ENCODE results near the gene CHEK2. TPM values are rescaled to one million over a fixed set of nuclear protein-coding genes. Genes with fewer than 3 reads are reported as not detected.

Gene CHEK2
- total RNA-seq, 1 experiment from 2014 or later = 61.1 TPM

DNA sequence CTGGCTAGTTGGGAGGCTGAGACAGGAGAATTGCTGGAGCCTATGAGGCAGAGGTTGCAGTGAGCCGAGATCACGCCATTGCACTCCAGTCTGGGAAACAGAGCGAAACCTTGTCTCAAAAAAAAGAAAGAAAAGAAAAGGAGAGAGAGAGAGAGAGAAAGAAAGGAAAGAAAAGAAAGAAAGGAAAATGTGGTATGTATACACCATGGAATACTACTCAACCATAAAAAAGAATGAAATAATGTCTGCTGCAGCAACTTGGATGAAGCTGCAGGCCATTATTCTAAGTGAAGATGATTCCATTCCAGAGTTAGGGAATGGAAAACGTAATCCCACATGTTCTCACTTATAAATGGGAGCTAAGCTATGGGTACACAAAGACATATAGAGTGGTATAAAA lies 92.8 kb downstream of the CHEK2 start:
- Histone ChIP-seq H2AFZ (ENCODE audit: low read length) (no peak overlapping the region), H3K4ac (ENCODE audit: low read depth, low read length) (no peak overlapping the region), H3K23ac (ENCODE audit: insufficient read length, low read depth, low read length) (no peak overlapping the region), H3K27me3 (ENCODE audit: insufficient read depth, low read length) (no peaks in the 10 kb centered on the region), H2AK5ac (ENCODE audit: insufficient read length, low read length) (no peak overlapping the region), H3K79me2 (ENCODE audit: insufficient read depth, low read length) (no peaks in the 10 kb centered on the region), H3T11ph (ENCODE audit: low read length) (no peak overlapping the region), H3K9me3 (ENCODE audit: control insufficient read depth, low read depth, low read length) (no peaks in the 10 kb centered on the region), H4K20me1 (ENCODE audit: control insufficient read depth, insufficient read depth, insufficient read length) (no peaks in the 10 kb centered on the region), H2BK12ac (ENCODE audit: insufficient read length, low read depth, low read length) (no peak overlapping the region), H4K5ac (ENCODE audit: insufficient read length, low read depth, low read length) (no peak overlapping the region), H3K4me1 (ENCODE audit: insufficient read depth, low read length) (no peaks in the 10 kb centered on the region), H2BK5ac (ENCODE audit: insufficient read length, low read length) (no peak overlapping the region), H3K4me2 (ENCODE audit: insufficient read depth, insufficient read length, low read length) (no peak overlapping the region), H3K56ac (ENCODE audit: insufficient read length, low read depth, low read length) (no peak overlapping the region), H3K18ac (ENCODE audit: insufficient read length, low read depth, low read length) (no peak overlapping the region), H3K9ac (ENCODE audit: extremely low read depth, insufficient read length, low read length) (no peak overlapping the region), H3K79me1 (ENCODE audit: insufficient read depth, low read depth, low read length, poor library complexity, severe bottlenecking) (no peaks in the 10 kb centered on the region), H3K23me2 (ENCODE audit: insufficient read length, low read depth, low read length, poor library complexity, severe bottlenecking) (no peaks in the 10 kb centered on the region), H2BK20ac (ENCODE audit: low read depth, low read length, poor library complexity, severe bottlenecking) (no peak overlapping the region), H2BK120ac (ENCODE audit: low read depth, low read length, poor library complexity, severe bottlenecking) (no peak overlapping the region), H2BK15ac (ENCODE audit: low read depth, low read length) (no peak overlapping the region), H3K14ac (ENCODE audit: insufficient read depth, low read length) (no peak overlapping the region), H3K27ac (ENCODE audit: insufficient read length, low read depth, low read length) (no peak overlapping the region), H4K8ac (replicated peaks; ENCODE audit: insufficient read length, low read depth, low read length) (no peak overlapping the region), H4K91ac (ENCODE audit: insufficient read length, low read depth, low read length) (no peak overlapping the region)
- Mint-ChIP-seq H3K36me3 (ENCODE audit: insufficient read depth in 1 of 3, low read depth in 3 of 3) (peaks cover 0 to 4% (median 0%) of the 10 kb centered on the region in 3 experiments; a peak in 1 of 7 replicates), H3K9me3 (no peaks in the 10 kb centered on the region; a peak in 1 of 5 replicates), H3K27me3 (ENCODE audit: low read depth) (no peaks in the 10 kb centered on the region), H3K4me1 (peaks cover 6 to 14% of the 10 kb centered on the region in 2 experiments; a peak in 3 of 4 replicates), H3K27ac (no peak overlapping the region), H3K4me3 (no peak overlapping the region)
- WGBS (ENCODE audit: extremely low coverage, insufficient read length, low lambda C conversion rate) = no CpG with 5 or more reads among the region's 4 CpGs
- no peak for DNase-seq
- TF ChIP-seq, protein P1, sequence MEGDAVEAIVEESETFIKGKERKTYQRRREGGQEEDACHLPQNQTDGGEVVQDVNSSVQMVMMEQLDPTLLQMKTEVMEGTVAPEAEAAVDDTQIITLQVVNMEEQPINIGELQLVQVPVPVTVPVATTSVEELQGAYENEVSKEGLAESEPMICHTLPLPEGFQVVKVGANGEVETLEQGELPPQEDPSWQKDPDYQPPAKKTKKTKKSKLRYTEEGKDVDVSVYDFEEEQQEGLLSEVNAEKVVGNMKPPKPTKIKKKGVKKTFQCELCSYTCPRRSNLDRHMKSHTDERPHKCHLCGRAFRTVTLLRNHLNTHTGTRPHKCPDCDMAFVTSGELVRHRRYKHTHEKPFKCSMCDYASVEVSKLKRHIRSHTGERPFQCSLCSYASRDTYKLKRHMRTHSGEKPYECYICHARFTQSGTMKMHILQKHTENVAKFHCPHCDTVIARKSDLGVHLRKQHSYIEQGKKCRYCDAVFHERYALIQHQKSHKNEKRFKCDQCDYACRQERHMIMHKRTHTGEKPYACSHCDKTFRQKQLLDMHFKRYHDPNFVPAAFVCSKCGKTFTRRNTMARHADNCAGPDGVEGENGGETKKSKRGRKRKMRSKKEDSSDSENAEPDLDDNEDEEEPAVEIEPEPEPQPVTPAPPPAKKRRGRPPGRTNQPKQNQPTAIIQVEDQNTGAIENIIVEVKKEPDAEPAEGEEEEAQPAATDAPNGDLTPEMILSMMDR (conservative IDR thresholded peaks at IDR 0.05) = no peak

Measured in H9 (cell line).